SK-N-MC (cell line): ENCODE data around the gene DUSP5.

Experiments
- DNase-seq: peaks from one replicate; pipeline ENCODE4 v3.0.0-alpha.2; 2011; ENCODE audit warnings: low read depth, low spot score
- H3K27ac ChIP-seq: fragments of 200-600 bp; sonication (generic); 2 replicates; pipeline ENCODE4 v1.5.1; 2016; ENCODE audit warnings: mixed run types
- H3K36me3 ChIP-seq: fragments of 200-600 bp; sonication (generic); 2 replicates; pipeline ENCODE4 v1.6.1; 2017; ENCODE audit warnings: antibody characterized with exemption, low read length, mixed read lengths; ENCODE audit not compliant: insufficient read depth
- H3K4me3 ChIP-seq: fragments of 200-600 bp; sonication (generic); 2 replicates; pipeline ENCODE4 v1.5.1; 2016
- H3K9ac ChIP-seq: fragments of 200-600 bp; sonication (generic); 2 replicates; pipeline ENCODE4 v1.8.0; 2017; ENCODE audit warnings: mixed run types, mixed read lengths; ENCODE audit not compliant: insufficient read length
- H3K9me3 ChIP-seq: fragments of 200-600 bp; sonication (generic); 2 replicates; pipeline ENCODE4 v1.6.1; 2017; ENCODE audit warnings: low read depth, mild to moderate bottlenecking, antibody characterized with exemption, low read length, moderate library complexity, mixed read lengths
- EZH2 ChIP-seq: fragments of 200-600 bp; sonication (generic); IDR thresholded peaks from one replicate; pipeline ENCODE4 v1.6.1; 2017; ENCODE audit warnings: antibody characterized with exemption
- FOXP2 ChIP-seq: optimal IDR thresholded peaks from 2 replicates; pipeline ENCODE3; 2011; ENCODE audit warnings: mild to moderate bottlenecking, moderate library complexity; ENCODE audit not compliant: insufficient read depth; ENCODE audit errors: extremely low read length, control extremely low read depth
- POLR2AphosphoS5 ChIP-seq: IDR thresholded peaks from 2 replicates; pipeline ENCODE4 v1.6.1; 2012; ENCODE audit warnings: mild to moderate bottlenecking, low read depth, low read length, borderline replicate concordance

Gene DUSP5

GRCh38 chr10:110502851-110503301, 5.2 kb downstream of the DUSP5 start:
- Histone ChIP-seq H3K9me3 (no peaks in the 10 kb centered on the region), H3K4me3 (no peak overlapping the region), H3K36me3 (no peaks in the 10 kb centered on the region), H3K9ac (no peak overlapping the region), H3K27ac (no peak overlapping the region)
- TF ChIP-seq FOXP2 = no peak
- TF ChIP-seq EZH2 = no peak
- no peak for TF ChIP-seq POLR2AphosphoS5
- DNase-seq = no peak

DNA sequence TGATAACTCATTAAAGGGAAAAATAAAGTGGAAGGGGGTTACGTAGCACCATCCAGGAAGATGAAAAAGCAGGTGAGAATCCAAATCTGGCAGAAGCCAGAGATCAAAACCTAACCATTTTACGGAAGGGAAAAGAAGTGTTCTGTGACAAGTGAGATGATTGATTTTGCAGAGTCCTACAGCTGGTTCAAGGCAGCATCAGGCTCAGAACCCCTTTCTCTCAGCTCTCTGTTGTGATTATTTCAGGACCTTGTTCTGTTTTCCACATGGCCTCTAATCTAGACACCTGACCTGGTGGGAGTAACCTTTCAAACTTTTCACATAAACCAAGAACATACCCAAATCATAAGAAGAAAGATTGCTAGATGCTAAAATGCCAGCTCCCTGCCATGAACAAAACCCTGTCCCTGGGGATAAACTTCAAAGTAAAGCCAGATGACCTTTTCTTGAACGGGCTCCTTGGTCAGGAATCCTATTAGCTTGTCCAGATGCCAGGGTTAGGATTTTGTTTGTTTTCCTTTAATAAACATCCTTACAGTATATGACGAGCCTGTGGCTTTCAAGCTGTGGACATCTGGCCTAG, 5.9 kb downstream of the DUSP5 start:
- no peaks in the 10 kb centered on the region for H3K36me3 ChIP-seq
- no peak for DNase-seq
- H3K9ac ChIP-seq = no peak overlapping the region
- no peaks in the 10 kb centered on the region for H3K9me3 ChIP-seq
- TF ChIP-seq POLR2AphosphoS5 = no peak
- no peak for TF ChIP-seq FOXP2
- no peak for TF ChIP-seq EZH2
- no peak overlapping the region for H3K4me3 ChIP-seq
- no peak overlapping the region for H3K27ac ChIP-seq

GRCh38 chr10:110504111-110504735, 6.5 kb downstream of the DUSP5 start:
- no peak overlapping the region for H3K27ac ChIP-seq
- H3K9me3 ChIP-seq = no peaks in the 10 kb centered on the region
- no peak overlapping the region for H3K4me3 ChIP-seq
- no peak for DNase-seq
- no peak overlapping the region for H3K9ac ChIP-seq
- no peaks in the 10 kb centered on the region for H3K36me3 ChIP-seq
- TF ChIP-seq EZH2 (no peak), POLR2AphosphoS5 (no peak), FOXP2 (no peak)

GRCh38 chr10:110505130-110505770, 7.5 kb downstream of the DUSP5 start:
- Histone ChIP-seq H3K27ac (no peak overlapping the region), H3K36me3 (no peaks in the 10 kb centered on the region), H3K4me3 (no peak overlapping the region), H3K9me3 (no peaks in the 10 kb centered on the region), H3K9ac (no peak overlapping the region)
- no peak for DNase-seq
- TF ChIP-seq FOXP2 (no peak), POLR2AphosphoS5 (no peak), EZH2 (no peak)

GRCh38 chr10:110506448-110506847, 8.7 kb downstream of the DUSP5 start:
- Histone ChIP-seq H3K4me3 (no peak overlapping the region), H3K9me3 (no peaks in the 10 kb centered on the region), H3K9ac (no peak overlapping the region), H3K36me3 (no peaks in the 10 kb centered on the region), H3K27ac (no peak overlapping the region)
- no peak for DNase-seq
- TF ChIP-seq EZH2 = no peak
- TF ChIP-seq FOXP2 = no peak
- no peak for TF ChIP-seq POLR2AphosphoS5

- no peaks in the 10 kb centered on the region for H3K36me3 ChIP-seq
- DNase-seq = no peak
- no peak overlapping the region for H3K4me3 ChIP-seq
- no peaks in the 10 kb centered on the region for H3K9me3 ChIP-seq
- H3K9ac ChIP-seq = no peak overlapping the region
- no peak for TF ChIP-seq POLR2AphosphoS5
- TF ChIP-seq FOXP2 = no peak
- no peak for TF ChIP-seq EZH2
- no peak overlapping the region for H3K27ac ChIP-seq
Observed at GRCh38 chr10:110507346-110507745, 9.6 kb downstream of the DUSP5 start.

GRCh38 chr10:110508159-110508788, 10.6 kb downstream of the DUSP5 start:
- Histone ChIP-seq H3K27ac (no peak overlapping the region), H3K9ac (no peak overlapping the region), H3K4me3 (no peak overlapping the region), H3K9me3 (no peaks in the 10 kb centered on the region), H3K36me3 (no peaks in the 10 kb centered on the region)
- no peak for TF ChIP-seq FOXP2
- TF ChIP-seq POLR2AphosphoS5 = no peak
- no peak for TF ChIP-seq EZH2
- no peak for DNase-seq

- H3K36me3 ChIP-seq = no peaks in the 10 kb centered on the region
- H3K4me3 ChIP-seq = no peak overlapping the region
- H3K27ac ChIP-seq = no peak overlapping the region
- no peak for DNase-seq
- H3K9ac ChIP-seq = no peak overlapping the region
- H3K9me3 ChIP-seq = no peaks in the 10 kb centered on the region
- TF ChIP-seq FOXP2 = no peak
- no peak for TF ChIP-seq POLR2AphosphoS5
- TF ChIP-seq EZH2 = no peak
Observed at GRCh38 chr10:110508806-110509544, 11.3 kb downstream of the DUSP5 start.
